Endothelial cell of umbilical vein (primary cell): ENCODE measurements around the gene FRYL. TPM values are rescaled to one million over a fixed set of nuclear protein-coding genes. Genes with fewer than 3 reads are reported as not detected.

Experiments
- BruUV-seq: library from RNA; stranded (reverse); fragments of 400-500 nt; replicated peaks from 2 replicates; lab custom pipeline; 2021; lab: Mats Ljungman, UMichigan
- CTCF ChIA-PET: fragments of 300-600, 350-600 bp; sonication (Branson Sonifier 250); formaldehyde crosslinking; loops from one replicate; lab custom pipeline; 2021; ENCODE audit warnings: antibody characterized with exemption, inconsistent platforms; lab: Charles Lee
- POLR2A ChIA-PET: fragments of 300-600, 350-600 bp; sonication (Branson Sonifier 250); formaldehyde crosslinking; loops from one replicate; lab custom pipeline; 2021; ENCODE audit warnings: antibody characterized with exemption, inconsistent platforms; lab: Charles Lee
- DNase-seq: peaks from one replicate; pipeline ENCODE4 v3.0.0-alpha.2; 2011; ENCODE audit warnings: low read depth, low spot score
- FAIRE-seq: peaks from 2 replicates; lab custom pipeline; 2011; peaks lifted over from hg19 to GRCh38; lab: Jason Lieb, UNC
- H2AFZ ChIP-seq: 2 replicates; pipeline ENCODE4 v1.6.0; 2012; ENCODE audit warnings: low read depth, low read length, control low read depth, inconsistent platforms
- H3K27ac ChIP-seq: 2 replicates; pipeline ENCODE4 v1.5.1; 2011; ENCODE audit warnings: low read depth, mild to moderate bottlenecking, control low read depth, low read length, moderate library complexity; ENCODE audit not compliant: insufficient read depth
- H3K27me3 ChIP-seq, 2 experiments: 2 replicates each; pipeline versions ENCODE4 v1.6.0 to v1.6.1; 2011; ENCODE audit warnings: low read length in 2 of 2, mixed read lengths in 1 of 2; ENCODE audit not compliant: control insufficient read depth in 2 of 2, insufficient read depth in 2 of 2
- H3K36me3 ChIP-seq, 2 experiments: 2 replicates in 1 of 2; 3 replicates in 1 of 2; pipeline ENCODE4 v1.5.1; 2011; ENCODE audit warnings: low read length in 2 of 2, mild to moderate bottlenecking in 1 of 2, moderate library complexity in 1 of 2; ENCODE audit not compliant: control insufficient read depth in 2 of 2, insufficient read depth in 2 of 2; ENCODE audit errors: extremely low read depth in 1 of 2
- H3K4me1 ChIP-seq: 3 replicates; pipeline ENCODE4 v1.5.1; 2011; ENCODE audit warnings: mild to moderate bottlenecking, low read length; ENCODE audit not compliant: control insufficient read depth, insufficient read depth; ENCODE audit errors: extremely low read depth
- H3K4me2 ChIP-seq: 2 replicates; pipeline ENCODE4 v1.6.1; 2011; ENCODE audit warnings: low read length, control low read depth, mixed read lengths; ENCODE audit not compliant: insufficient read depth
- H3K4me3 ChIP-seq, 3 experiments: fragments of 200-600 bp in 1 of 3; sonication (generic), shearing (Covaris generic) in 1 of 3; replicated peaks in 1 of 3; 2 replicates each; pipeline ENCODE4 v1.5.1; 2011 to 2016; ENCODE audit warnings: control low read depth in 3 of 3, low read length in 3 of 3, mild to moderate bottlenecking in 2 of 3, inconsistent platforms in 1 of 3, low read depth in 1 of 3, moderate library complexity in 1 of 3; ENCODE audit not compliant: insufficient read depth in 1 of 3
- H3K79me2 ChIP-seq: 2 replicates; pipeline ENCODE4 v1.6.0; 2012; ENCODE audit warnings: low read length, inconsistent platforms; ENCODE audit not compliant: control insufficient read depth, insufficient read depth
- H3K9ac ChIP-seq: replicated peaks from 2 replicates; pipeline ENCODE3; 2011; ENCODE audit warnings: low read length, control low read depth; ENCODE audit not compliant: insufficient read depth; ENCODE audit errors: extremely low read depth
- H3K9me1 ChIP-seq: replicated peaks from 3 replicates; pipeline ENCODE4 v1.6.0; 2011; ENCODE audit warnings: mild to moderate bottlenecking, low read length; ENCODE audit not compliant: control insufficient read depth, insufficient read depth; ENCODE audit errors: extremely low read depth
- H3K9me3 ChIP-seq: replicated peaks from 2 replicates; pipeline ENCODE4 v1.5.1; 2012; ENCODE audit warnings: low read length, inconsistent platforms; ENCODE audit not compliant: control insufficient read depth, insufficient read depth
- H4K20me1 ChIP-seq: replicated peaks from 2 replicates; pipeline ENCODE3; 2011; ENCODE audit warnings: mild to moderate bottlenecking, low read length; ENCODE audit not compliant: control insufficient read depth, insufficient read depth; ENCODE audit errors: extremely low read depth
- CTCF ChIP-seq, 2 donors: IDR thresholded peaks; 1 replicate in 1 of 2; 2 replicates in 1 of 2; pipeline ENCODE4 v1.5.1; 2011; ENCODE audit warnings: low read length in 2 of 2, mild to moderate bottlenecking in 2 of 2, moderate library complexity in 2 of 2, control low read depth in 1 of 2, inconsistent platforms in 1 of 2, low read depth in 1 of 2; ENCODE audit not compliant: insufficient read depth in 1 of 2; ENCODE audit errors: extremely low read depth in 1 of 2
- EZH2 ChIP-seq: IDR thresholded peaks from 2 replicates; pipeline ENCODE4 v1.6.1; 2012; ENCODE audit warnings: borderline replicate concordance, low read depth, mild to moderate bottlenecking, moderate library complexity, low read length, inconsistent platforms; ENCODE audit not compliant: severe bottlenecking
- FOS ChIP-seq: IDR thresholded peaks from 2 replicates; pipeline ENCODE4 v1.6.1; 2011; ENCODE audit warnings: mild to moderate bottlenecking, low read length, moderate library complexity, borderline replicate concordance; ENCODE audit not compliant: insufficient read depth
- GATA2 ChIP-seq: IDR thresholded peaks from 2 replicates; pipeline ENCODE4 v1.7.0; 2011; ENCODE audit warnings: low read depth, mild to moderate bottlenecking, moderate library complexity, mixed read lengths, low read length; ENCODE audit not compliant: insufficient read length, insufficient read depth
- JUN ChIP-seq: IDR thresholded peaks from 2 replicates; pipeline ENCODE4 v1.6.1; 2011; ENCODE audit warnings: borderline replicate concordance, low read depth; ENCODE audit not compliant: insufficient read length, insufficient read depth
- MYC ChIP-seq: IDR thresholded peaks from one replicate; pipeline ENCODE4 v1.6.1; 2011; ENCODE audit warnings: mild to moderate bottlenecking, low read depth, low read length
- POLR2A ChIP-seq: IDR thresholded peaks from 2 replicates; pipeline ENCODE4 v1.6.1; 2012; ENCODE audit warnings: low read depth, mild to moderate bottlenecking, control low read depth, low read length
- POLR2AphosphoS5 ChIP-seq: IDR thresholded peaks from 2 replicates; pipeline ENCODE4 v1.6.1; 2012; ENCODE audit warnings: low read depth, mild to moderate bottlenecking, control low read depth, low read length, moderate library complexity; ENCODE audit not compliant: insufficient read depth
- dilution Hi-C: fragments of 300-500 bp; cut with MboI; formaldehyde crosslinking; loops from one replicate; pipeline ENCODE4 v1.15.0; 2019; ENCODE audit warnings: low sequenced_read_pairs; ENCODE audit not compliant: extremely low pct_ligation_motif_present
- intact Hi-C: fragments of 100-400 bp; cut with micrococcal nuclease; formaldehyde crosslinking; loops from one replicate; pipeline ENCODE4 v1.10.0; 2022
- polyA plus RNA-seq, 4 experiments: library from polyadenylated mRNA; depleted of rRNA in 3 of 4; stranded (reverse) in 3 of 4; unstranded in 1 of 4; fragments of >200 nt; gene quantifications; 2 replicates each; pipeline versions ENCODE4 v1.2.1 to v1.2.3, GENCODE V29; 2011 to 2012; ENCODE audit warnings: missing spikeins in 1 of 4
- total RNA-seq: library from RNA; stranded (reverse); gene quantifications from 2 replicates; pipeline ENCODE4 v1.2.3, GENCODE V29; 2021
- TF ChIP-seq, protein P1 (sequence below): IDR thresholded peaks from 2 replicates; pipeline ENCODE4 v1.6.1; 2011; ENCODE audit not compliant: insufficient read depth, insufficient read length

Gene FRYL
- total and polyA plus RNA-seq, 2 donors (not counting 3 experiments of a cell fraction or from before 2014, with no cell fraction given) = 17.0 to 84.9 TPM

GRCh38 chr4:48799157-48799556 lies 19.1 kb upstream of the FRYL start:
- Histone ChIP-seq H2AFZ (no peak overlapping the region), H3K4me3 (no peak overlapping the region), H3K27ac (no peak overlapping the region), H4K20me1 (no peaks in the 10 kb centered on the region), H3K9me3 (no peaks in the 10 kb centered on the region), H3K36me3 (no peaks in the 10 kb centered on the region), H3K27me3 (no peaks in the 10 kb centered on the region), H3K9me1 (no peaks in the 10 kb centered on the region), H3K79me2 (no peaks in the 10 kb centered on the region), H3K9ac (no peak overlapping the region), H3K4me1 (peaks cover 27% of the 10 kb centered on the region), H3K4me2 (no peak overlapping the region)
- BruUV-seq = no TSS peak
- no peak for DNase-seq
- POLR2A ChIA-PET = no interaction called here
- CTCF ChIA-PET = interaction anchor here (0.6 kb wide), 1 partner anchor 40 kb away, joined by 3 read pairs; no protein-coding TSS in a partner anchor
- intact Hi-C loops = no loop called here
- dilution Hi-C loops = no loop called here
- TF ChIP-seq EZH2 = no peak
- TF ChIP-seq POLR2AphosphoS5 = no peak
- no peak for TF ChIP-seq GATA2
- TF ChIP-seq, protein P1, sequence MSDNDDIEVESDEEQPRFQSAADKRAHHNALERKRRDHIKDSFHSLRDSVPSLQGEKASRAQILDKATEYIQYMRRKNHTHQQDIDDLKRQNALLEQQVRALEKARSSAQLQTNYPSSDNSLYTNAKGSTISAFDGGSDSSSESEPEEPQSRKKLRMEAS = no peak
- TF ChIP-seq FOS = no peak
- no peak for TF ChIP-seq CTCF (IDR thresholded peaks at IDR 0.05; ENCODE audit: extremely low read depth in 1 of 2, insufficient read depth in 1 of 2, low read depth in 1 of 2, low read length in 2 of 2)
- TF ChIP-seq POLR2A = no peak
- no peak for TF ChIP-seq JUN
- no peak for TF ChIP-seq MYC
- peak; percentile 68 for FAIRE-seq
